Left renal pelvis (tissue), 4 donors: ENCODE results near the gene ST6GALNAC5. TPM values are rescaled to one million over a fixed set of nuclear protein-coding genes. Genes with fewer than 3 reads are reported as not detected.
"Not testable (repeated sequence)": the region's sequence is repeated elsewhere in the genome, so short reads cannot be mapped to it uniquely, and the experiment has no call there.

Experiments used
- DNase-seq, 4 donors: peaks; one replicate each; pipeline ENCODE4 v3.0.0-alpha.2; 2013; ENCODE audit warnings: low read depth in 4 of 4, low spot score in 3 of 4
- polyA plus RNA-seq, 4 donors: library from polyadenylated mRNA; unstranded; fragments of 120-200 nt; gene quantifications; one replicate each; pipeline ENCODE4 v1.2.1, GENCODE V29; 2013; ENCODE audit not compliant: insufficient read length in 4 of 4

Gene ST6GALNAC5
- 1 to 10 TPM; 2.9 to 5.5 (median 4.7) TPM for polyA plus RNA-seq

GRCh38 chr1:76867342-76868130, at the start of gene ST6GALNAC5:
TSS of gene ST6GALNAC5 (plus strand) at chr1:76867480.
- DNase-seq = peak in 1 of 4 donors; percentile 29

GRCh38 chr1:76820028-76820427, 47.3 kb upstream of the ST6GALNAC5 start:
- DNase-seq = no peak

- DNase-seq = not testable (repeated sequence)
These were observed 44.3 kb upstream of the ST6GALNAC5 start for GRCh38 chr1:76822961-76823360.

GRCh38 chr1:76824106-76824505, 43.2 kb upstream of the ST6GALNAC5 start:
- no peak for DNase-seq

GRCh38 chr1:76826072-76826845, 41.0 kb upstream of the ST6GALNAC5 start:
- no peak for DNase-seq

GRCh38 chr1:76827066-76827465, 40.2 kb upstream of the ST6GALNAC5 start:
- no peak for DNase-seq

- DNase-seq = no peak
These were observed 36.9 kb upstream of the ST6GALNAC5 start for GRCh38 chr1:76830373-76830772.

- no peak for DNase-seq
These were observed 34.8 kb upstream of the ST6GALNAC5 start for GRCh38 chr1:76832521-76832920.

- DNase-seq = no peak
These were observed 34.1 kb upstream of the ST6GALNAC5 start for GRCh38 chr1:76833151-76833550.

GRCh38 chr1:76833856-76834255, 33.4 kb upstream of the ST6GALNAC5 start:
- DNase-seq = no peak

GRCh38 chr1:76835203-76835602, 32.1 kb upstream of the ST6GALNAC5 start:
- DNase-seq = no peak

GRCh38 chr1:76840278-76840677, 27.0 kb upstream of the ST6GALNAC5 start:
- DNase-seq = no peak

GRCh38 chr1:76841460-76841859, 25.8 kb upstream of the ST6GALNAC5 start:
- DNase-seq = no peak

GRCh38 chr1:76843821-76844464, 23.3 kb upstream of the ST6GALNAC5 start:
- no peak for DNase-seq

- DNase-seq = no peak
These were observed 13.0 kb upstream of the ST6GALNAC5 start for GRCh38 chr1:76854255-76854654.

GRCh38 chr1:76856104-76856503, 11.2 kb upstream of the ST6GALNAC5 start:
- DNase-seq = no peak

GRCh38 chr1:76857138-76857537, 10.1 kb upstream of the ST6GALNAC5 start:
- DNase-seq = no peak

- DNase-seq = no peak
These were observed 9.3 kb upstream of the ST6GALNAC5 start for GRCh38 chr1:76857973-76858372.

- no peak for DNase-seq
These were observed 6.1 kb upstream of the ST6GALNAC5 start for GRCh38 chr1:76861149-76861548.

- no peak for DNase-seq
These were observed 4.8 kb upstream of the ST6GALNAC5 start for GRCh38 chr1:76862447-76862846.

GRCh38 chr1:76864383-76864782, 2.9 kb upstream of the ST6GALNAC5 start:
- DNase-seq = no peak
